Stimulated activated CD8-positive, alpha-beta memory T cell treated with anti-CD3 and anti-CD28 coated beads, Interleukin-2, amount 100 ng/mL, for 1 hour (primary cell): ENCODE data around the gene XAB2.

Experiments
- DNase-seq, 2 donors: peaks; one replicate each; pipeline ENCODE4 v3.0.0-alpha.2; 2020; ENCODE audit warnings: low read depth in 2 of 2

The XAB2 gene

GRCh38 chr19:7632340-7633203 lies 3.2 kb upstream of the XAB2 start:
- no peak for DNase-seq

DNA sequence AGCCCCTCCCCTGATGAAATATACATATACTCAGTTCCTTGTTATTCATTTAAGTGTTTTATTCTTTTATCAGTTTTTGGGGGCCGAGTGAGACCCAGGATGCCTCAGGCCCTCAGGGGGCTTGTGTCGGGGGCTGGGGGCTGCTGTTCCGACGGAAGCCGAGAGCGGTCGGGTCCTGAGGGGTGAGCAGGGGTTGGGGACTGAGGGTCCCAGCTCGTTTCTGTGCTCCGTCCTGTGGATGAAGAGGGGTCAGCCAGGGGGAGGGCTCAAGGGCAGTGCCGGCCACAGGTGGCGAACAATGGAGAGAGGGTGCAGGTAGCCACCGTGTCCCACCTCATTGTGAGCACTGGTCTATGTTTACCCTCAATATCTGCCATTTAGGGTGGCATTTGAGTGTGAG lies 2.2 kb upstream of the XAB2 start:
- DNase-seq, result no peak

DNA sequence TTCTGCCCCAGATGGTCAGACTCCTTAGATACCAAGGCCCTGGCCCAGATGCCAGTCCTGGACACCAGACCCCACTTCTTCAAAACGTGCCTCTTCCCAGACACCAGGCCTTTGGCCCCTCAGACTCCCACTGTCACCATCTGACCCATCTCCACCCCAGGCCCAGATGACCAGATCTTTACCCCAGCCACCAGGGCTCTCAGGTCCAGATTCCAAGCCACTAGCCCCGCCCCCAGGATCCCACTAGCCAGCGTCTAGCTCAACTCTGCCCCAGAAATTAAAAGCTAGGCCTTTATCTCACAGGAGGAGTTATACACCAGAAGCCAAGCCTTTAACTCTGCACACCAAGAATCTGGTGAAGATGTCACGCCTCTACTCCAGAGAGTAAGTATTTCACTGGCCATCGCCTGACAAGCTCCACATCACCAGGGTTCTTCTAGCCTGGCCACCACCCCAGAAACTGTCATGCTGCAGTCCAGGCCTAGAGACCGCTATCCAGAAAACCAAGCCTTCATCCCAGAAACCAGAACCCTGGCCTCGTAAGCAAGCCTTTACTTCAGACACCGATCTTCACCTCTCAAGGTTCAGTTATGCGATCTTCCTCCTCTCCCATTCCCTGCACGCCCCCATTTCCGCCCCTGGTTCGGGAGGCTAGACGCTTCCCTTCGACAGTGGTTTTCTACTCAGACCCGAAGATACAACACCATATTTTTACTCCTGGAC lies 595 bp downstream of the XAB2 start:
- DNase-seq, result no peak

DNA sequence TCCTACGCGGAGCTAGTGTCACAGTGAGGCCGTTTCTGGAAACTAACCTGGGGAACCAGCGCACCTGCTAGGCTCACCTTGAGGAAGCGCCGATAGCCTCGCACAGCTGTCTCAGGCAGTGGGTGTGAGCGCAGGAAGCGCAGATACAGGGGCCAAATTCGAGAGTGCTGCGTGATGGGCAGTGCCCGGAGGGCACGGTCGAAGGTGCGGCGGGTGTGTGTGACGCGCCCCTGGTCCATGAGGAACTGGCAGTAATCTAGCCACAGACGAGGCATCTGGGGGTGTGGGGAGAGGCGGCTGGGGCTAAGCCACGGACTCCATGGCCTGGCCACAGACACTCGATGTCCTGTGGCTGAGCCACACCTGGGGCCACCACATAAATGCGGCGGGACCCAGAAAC lies 2.2 kb downstream of the XAB2 start:
- no peak for DNase-seq

DNA sequence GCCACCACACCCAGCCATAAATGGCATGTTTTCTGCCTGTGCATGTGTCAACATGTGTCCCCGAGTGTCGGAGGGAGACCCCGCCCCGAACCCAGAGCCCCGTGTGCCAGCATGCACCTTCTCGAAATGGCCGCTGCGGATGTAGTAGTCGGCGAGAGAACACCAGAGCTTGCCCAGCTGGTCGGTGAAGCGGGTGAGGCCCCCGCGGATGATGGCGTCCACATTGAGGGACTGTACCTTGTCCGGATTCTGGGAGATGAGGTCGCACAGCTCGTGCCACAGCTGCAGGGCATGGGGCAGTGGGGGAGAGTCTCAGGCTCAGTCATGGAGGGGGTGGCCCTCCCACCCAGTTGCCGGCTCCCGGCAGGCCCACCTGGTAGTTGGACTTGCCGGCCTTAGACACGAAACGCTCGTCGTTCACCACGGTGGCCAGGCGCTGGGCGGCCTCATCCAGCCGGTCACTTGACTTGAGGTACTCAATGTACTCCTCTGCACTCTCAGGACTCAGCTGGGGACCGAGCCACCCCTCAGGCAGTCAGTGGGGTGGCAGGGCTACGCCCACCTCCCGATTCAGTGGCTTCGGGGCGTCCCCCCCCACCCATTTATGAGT lies 3.5 kb downstream of the XAB2 start:
- DNase-seq, result no peak

DNA sequence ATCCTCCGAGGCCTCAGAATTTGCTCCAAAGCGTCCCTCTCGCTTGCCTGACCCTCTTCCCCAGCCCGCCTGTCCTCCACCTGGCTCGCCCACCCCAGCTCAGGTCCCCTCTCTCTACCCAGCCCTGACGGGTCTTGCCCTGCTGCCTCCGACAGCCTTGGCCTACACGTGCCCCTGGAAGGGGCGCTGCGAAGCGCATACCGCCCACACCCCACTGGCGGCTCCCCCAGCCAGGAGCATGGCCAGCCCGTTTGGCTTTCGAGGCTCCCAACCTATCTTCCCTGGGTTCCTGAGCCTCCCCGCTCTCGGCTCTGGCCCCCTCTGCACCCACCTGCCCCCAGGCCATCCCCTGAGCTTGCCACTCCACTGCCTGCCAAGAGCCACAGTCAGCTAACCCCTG lies 4.5 kb downstream of the XAB2 start:
- no peak for DNase-seq

- DNase-seq, result no peak
Observed at GRCh38 chr19:7623725-7624603, 5.4 kb downstream of the XAB2 start.

GRCh38 chr19:7622933-7623685 lies 6.2 kb downstream of the XAB2 start:
- DNase-seq, result no peak

- DNase-seq, result no peak
Observed at GRCh38 chr19:7620442-7621412, 8.6 kb downstream of the XAB2 start.

DNA sequence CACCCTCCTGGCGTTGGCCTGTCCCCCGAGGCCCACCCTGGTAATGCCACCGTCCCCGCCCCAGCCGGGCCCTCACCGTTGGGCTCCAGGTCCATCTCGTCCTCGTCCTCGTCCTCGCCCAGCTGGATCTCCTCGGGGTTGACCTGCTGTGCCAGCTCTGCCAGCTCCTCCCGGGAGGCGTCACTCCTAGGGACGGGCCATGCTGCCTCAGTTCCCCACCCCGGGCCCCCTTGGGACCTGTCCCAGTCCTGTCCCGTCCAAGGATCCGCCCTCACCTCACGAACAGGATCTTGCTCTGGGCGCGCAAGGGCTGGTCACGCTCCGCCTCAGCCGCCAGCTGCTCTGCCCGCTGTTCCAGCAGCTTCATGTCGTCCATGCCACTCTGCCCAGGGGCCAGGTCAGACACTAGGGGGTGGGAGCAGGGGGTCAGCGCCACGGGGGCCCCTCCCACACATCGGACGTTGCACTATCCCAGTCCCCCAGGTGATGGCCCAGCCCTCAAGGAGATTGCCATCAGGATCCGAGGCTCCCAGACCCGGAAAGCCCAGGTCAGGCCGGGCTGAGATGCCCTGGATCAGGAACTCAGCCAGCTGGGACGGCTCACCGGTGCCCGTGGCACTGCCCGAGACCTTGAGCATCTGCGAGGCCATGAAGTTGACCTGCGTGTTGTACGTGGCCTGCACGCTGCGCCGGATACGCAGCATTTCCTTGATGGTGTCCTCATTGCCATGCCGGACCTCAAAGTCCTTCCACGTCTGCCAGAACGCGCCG lies 9.5 kb downstream of the XAB2 start:
- DNase-seq, result no peak

DNA sequence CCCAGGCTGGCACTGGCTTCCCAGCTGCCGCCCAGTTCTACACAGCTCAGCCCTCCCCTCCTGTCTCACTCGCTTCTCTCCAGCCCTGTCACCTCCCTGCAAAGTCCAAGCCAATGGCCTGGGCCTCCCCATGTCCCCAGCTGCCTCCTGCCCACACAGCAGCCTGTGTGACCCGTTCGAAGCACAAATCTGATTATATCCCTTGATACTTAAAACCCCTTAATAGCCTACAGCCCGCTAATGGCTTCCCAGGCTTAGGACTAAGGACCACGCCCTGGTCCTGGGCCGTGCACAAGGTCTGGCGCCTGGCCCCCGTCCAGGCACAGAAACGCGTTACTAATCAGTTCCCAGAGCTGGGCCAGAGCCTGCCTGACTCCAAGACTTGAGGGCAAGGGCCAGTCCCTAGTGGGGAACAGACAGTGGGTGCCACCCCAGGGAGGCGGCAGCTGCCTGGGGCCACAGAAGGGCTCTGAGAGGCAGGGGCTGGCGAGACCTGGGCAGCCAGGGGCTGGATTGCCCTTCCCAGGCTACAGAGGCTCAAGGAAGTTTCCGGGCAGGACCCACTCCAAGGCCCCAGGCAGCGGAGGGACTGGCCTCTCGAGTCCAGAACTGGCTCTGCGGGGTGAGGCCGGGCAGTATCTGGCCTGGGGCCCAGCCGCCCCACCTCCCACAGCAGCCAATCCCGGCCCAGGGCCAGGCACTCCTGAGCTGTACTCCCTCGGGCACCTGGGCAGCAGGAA lies 10.4 kb downstream of the XAB2 start:
- DNase-seq, result no peak

- DNase-seq, result no peak
Observed at GRCh38 chr19:7618348-7618747, 11.0 kb downstream of the XAB2 start.

DNA sequence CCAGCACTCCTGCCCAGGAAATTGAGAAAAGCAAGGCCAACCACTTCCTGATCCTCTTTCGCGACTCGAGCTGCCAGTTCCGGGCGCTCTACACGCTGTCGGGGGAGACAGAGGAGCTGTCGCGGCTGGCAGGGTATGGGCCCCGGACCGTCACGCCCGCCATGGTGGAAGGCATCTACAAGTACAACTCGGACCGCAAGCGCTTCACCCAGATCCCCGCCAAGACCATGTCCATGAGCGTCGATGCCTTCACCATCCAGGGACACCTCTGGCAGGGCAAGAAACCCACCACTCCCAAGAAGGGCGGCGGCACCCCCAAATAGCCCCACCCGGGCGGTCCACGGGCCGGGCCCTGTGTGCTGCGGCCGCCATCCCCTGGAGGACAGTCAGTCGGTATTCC lies 11.6 kb downstream of the XAB2 start:
- DNase-seq, result no peak

DNA sequence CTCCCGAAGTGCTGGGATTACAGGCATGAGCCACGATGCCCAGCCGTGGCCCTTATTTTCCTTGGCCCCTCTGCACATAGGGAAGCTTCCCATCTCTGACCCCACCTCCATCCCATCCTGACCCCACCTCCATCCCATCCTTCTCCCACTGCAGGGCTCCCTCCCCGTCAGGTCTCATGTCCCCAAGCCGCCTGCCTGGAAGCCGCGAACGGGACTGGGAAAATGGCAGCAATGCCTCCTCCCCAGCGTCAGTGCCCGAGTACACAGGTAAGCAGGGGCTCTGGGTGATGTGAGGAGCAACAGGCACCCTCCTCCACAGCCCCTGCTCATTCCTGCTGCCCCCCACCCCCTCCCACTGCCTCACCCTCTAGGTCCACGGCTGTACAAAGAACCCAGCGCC lies 12.2 kb downstream of the XAB2 start:
- no peak for DNase-seq

- DNase-seq, result no peak
Observed at GRCh38 chr19:7614859-7615741, 14.2 kb downstream of the XAB2 start.

DNA sequence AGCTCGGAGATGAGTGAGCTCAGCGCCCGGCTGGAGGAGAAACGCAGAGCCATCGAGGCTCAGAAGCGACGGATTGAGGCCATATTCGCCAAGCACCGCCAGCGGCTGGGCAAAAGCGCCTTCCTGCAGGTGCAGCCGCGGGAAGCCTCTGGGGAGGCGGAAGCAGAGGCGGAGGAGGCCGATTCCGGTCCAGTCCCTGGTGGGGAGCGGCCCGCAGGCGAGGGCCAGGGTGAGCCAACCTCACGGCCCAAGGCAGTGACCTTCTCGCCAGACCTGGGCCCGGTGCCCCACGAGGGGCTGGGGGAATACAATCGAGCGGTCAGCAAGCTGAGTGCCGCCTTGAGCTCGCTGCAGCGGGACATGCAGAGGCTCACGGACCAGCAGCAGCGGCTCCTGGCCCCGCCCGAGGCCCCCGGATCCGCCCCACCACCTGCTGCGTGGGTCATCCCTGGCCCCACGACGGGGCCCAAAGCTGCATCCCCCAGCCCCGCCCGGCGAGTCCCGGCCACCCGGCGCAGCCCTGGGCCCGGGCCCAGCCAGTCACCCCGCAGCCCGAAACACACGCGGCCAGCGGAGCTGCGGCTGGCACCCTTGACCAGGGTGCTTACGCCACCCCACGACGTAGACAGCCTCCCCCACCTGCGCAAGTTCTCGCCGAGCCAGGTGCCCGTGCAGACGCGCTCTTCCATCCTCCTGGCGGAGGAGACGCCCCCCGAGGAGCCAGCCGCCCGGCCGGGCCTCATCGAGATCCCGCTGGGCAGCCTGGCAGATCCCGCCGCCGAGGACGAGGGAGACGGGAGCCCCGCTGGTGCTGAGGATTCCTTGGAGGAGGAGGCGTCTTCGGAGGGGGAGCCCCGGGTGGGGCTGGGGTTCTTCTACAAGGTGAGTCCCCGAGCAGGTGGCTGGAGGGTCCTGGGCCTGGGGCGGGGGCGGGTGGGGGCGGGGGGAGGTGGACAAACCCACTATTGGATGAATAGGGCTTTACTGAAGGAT lies 16.8 kb downstream of the XAB2 start:
- no peak for DNase-seq
